ENCODE data around the gene APOO.
"Not testable (repeated sequence)": the region's sequence is repeated elsewhere in the genome, so short reads cannot be mapped to it uniquely, and the experiment has no call there.

Gene APOO

DNA sequence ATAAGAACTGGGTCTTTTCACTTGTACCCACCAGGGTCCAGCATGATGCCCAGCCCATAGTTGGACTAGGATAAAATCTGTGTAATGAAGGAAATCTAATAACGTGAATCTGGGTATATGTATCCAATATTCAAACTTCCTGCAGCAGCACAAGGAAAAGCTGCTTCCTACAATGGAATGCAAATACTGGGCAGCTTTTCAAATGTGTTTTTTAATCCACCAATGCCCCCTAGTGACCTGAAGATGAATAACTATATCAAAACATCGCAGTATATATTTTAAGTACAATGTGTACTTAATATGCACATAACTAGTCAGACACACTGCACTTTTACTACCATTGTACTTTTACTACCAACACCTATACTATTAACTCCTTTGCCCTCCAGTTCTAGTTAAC lies 5.3 kb downstream of the APOO start:
- DNase-seq (ENCODE audit: low spot score): peak; percentile 19

DNA sequence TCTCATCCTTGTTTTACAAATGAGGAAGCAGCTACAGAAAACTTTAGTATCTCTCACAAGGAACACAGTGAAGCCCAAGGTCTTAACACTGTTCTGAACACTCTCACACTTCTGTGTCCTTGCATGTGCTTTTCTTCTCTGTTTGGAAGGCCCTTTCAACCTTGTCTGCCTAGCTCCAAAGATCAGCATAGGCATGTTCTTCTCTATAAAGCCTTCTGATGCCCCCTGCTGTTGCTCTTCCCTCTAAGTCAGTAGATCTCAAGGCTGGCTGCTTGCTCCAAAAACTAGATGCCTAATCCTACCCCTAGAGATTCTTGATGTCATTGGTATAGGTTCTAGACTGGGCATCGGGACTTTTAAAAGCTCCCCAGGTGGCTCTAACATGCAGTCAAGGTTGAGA lies 5.9 kb downstream of the APOO start:
- peak; percentile 50 for DNase-seq (ENCODE audit: low spot score)

DNA sequence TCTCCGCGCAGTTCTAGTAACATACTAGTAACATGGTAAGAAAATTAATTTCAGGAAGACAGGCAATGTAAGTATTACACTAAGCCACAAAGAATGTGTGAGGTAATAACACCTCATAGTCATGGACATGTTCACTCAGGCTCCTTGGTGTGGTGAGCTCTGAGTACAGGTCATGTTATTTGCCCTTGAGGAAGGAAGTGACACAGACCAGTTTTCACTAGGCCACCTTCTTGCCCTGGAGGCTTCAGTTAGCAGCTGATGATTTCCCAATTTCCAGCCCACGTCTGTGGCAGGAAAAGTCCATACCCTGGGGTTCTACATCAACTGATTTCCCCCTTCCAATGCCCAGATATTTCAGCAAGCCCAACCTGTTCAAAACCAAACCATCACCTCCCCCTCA lies 6.7 kb downstream of the APOO start:
- DNase-seq (ENCODE audit: low spot score): no peak

DNA sequence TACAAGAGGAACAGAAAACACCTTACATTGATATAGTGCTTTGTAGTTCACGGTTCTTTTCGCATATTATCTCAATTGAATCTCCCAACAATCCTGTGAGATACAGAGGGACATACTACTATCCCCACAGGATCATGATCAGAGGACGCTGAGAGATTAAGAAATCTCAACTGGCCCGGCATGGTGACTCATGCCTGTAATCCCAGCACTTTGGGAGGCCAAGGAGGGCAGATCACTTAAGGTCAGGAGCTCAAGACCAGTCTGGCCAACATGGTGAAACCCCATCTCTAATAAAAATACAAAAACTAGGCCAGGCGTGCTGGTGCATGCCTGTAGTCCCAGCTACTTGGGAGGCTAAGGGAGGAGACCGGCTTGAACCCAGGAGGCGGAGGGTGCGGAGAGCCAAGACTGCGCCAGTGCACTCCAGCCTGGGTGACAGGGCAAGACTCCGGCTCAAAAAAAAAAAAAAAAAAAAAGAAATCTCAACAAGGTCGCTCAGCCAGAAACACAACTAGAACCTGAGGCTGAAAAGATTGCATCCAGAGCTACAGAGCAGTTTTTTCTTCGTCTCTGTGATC lies 7.4 kb downstream of the APOO start:
- DNase-seq (ENCODE audit: low spot score): no peak

DNA sequence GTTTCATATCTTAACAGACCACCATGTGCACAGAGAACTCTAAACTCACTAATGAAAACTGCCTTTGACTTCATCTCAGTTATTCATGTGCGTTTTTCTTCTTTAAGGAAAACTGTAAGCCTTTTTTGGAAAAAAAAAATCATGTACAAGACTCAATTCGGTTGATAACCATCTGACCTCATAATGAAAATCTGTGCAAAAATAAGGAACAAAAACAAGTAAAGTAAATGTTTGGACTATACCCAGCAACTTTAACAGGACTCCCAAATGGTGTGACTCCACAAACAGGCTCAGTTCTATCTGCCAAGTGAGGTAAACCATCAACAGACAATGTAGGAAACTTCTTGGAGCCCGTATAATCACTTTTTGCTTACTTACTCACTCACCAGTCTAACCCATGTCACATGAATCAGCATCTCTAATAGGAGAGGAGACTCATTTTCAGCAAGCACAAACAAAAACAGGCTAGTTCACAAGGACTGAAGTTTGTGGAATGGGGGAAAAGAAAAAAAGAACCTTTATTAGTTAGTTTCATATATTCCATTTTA lies 9.3 kb downstream of the APOO start:
- no peak for DNase-seq (ENCODE audit: low spot score)

DNA sequence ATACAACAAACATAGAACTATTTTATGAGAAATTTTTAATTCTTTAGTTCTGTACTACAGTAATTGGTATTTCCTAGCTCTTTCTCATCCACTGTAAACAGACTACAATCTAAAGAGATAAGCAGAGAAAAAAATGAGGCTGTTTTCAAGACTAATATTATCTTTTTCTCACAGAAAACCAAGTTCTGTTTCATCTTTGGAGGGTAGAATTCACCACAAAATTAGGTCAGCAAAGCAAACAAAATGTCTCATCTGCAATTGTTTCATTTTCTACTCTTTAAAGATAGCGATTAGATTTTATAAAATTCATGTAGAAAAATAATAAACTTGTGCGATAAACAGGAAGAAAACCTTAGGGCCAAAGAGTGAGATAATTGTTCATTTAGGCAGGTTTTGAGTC lies 10.8 kb downstream of the APOO start:
- DNase-seq (ENCODE audit: low spot score): no peak

DNA sequence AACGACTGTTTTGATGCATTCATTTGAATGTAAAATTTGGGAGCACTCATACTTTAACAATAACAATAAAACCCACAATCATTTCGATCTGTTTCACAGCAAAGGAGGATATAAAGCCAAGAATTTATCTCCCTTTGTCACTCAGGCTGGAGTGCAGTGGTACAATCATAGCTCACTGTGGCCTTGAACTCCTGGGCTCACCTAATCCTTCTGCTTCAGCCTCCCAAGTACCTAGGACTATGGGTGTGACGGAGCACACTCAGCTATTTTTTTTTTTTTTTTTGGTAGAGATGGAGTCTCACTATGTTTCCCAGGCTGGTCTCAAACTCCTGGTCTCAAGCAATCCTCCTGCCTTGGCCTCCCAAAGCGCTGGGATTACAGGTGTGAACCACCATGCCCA lies 11.2 kb downstream of the APOO start:
- DNase-seq (ENCODE audit: low spot score): not testable (repeated sequence)

DNA sequence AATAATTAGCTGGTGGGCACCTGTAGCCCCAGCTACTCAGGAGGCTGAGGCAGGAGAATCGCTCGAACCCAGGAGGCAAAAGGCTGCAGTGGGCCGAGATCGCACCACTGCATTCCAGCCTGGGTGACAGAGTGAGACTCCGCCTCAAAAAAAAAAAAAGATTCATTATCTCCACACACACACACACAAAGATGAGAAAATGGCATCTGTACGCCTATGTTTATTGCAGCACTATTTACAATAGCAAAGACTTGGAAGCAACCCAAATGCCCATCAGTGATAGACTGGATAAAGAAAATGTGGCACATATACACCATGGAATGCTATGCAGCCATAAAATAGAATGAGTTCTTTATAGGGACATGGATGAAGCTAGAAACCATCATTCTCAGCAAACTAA lies 12.7 kb downstream of the APOO start:
- not testable (repeated sequence) for DNase-seq (ENCODE audit: low spot score)

DNA sequence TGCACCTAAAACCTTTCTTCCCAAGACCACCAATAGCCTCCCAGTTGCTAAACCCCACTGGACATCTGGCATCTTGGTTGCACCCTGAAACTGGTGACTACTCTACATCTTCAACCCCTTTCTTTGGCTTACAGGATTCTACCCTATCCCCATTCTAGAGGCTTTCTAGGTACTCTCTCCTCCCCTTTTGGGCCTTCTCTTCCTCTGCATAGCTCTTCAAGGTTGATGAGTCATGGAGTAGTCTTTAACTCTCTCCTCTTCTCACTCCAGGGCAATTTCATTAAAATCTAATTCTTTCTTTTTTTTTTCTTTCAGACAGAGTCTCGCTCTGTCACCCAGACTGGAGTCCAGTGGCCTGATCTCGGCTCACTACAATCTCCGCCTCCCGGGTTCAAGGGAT lies 16.8 kb downstream of the APOO start:
- DNase-seq (ENCODE audit: low spot score): no peak

DNA sequence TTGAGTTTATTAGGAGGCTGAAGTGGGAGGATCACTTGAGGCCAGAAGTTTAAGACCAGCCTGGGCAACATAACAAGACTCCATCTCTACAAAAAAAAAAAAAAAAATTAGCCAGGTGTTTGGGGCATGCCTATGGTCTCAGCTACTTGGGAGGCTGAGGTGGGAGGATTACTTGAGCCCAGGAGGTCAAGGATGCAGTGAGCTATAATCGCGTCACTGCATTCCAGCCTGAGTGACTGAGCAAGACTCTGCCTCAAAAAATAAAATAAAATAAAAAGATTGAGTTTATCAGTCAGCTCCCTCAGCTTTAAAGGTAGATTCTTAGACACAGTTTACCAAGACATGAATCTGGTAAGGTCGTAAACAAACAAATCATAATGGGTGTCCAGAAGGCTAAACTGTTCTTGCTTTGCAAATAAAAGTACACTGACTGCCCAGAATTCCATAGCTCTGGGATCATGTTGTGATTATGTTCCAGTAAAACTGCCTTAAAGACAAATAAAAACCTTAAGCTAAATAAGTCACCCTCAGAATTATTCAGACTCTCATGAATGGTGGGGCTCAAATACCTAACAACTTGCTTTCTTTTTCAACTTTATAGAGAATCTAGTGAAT lies 18.7 kb downstream of the APOO start:
- no peak for DNase-seq (ENCODE audit: low spot score)

DNA sequence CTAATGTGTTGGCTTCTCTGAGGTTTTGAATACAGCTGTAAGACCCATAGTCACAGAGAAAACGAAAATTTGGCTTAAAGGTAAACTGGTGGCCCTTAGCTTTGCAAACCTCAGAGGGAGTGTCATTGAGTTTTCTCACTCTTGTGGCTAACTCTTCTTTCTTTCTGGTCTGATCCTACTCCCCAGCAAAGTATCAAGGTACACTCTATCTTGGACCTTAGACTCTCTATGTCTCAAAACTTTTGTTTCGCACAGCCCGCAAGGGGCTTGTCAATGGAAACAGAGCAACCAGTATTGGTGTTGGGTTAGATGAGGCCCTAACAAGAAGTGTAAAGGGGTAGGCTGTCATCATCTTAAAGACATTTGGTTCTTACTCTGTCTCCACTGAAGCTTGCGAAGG lies 19.8 kb downstream of the APOO start:
- no peak for DNase-seq (ENCODE audit: low spot score)

DNA sequence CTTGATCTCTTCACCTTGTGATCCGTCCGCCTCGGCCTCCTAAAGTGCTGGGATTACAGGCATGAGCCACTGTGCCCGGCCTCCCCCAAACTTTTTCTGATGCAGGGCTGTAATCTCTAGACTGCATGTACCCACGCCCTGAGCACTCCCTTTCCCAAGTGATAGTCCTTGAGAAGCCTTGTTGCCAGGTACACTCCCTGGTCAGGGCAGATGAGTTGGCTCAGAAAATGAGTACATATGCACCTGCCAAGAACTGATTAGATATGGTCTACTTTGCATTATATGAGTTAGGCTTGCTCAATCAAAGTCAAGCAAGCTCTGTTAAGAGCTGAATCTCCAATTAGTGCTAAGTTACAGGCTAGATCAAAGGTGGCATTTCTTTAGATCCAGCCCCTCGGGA lies 20.3 kb downstream of the APOO start:
- no peak for DNase-seq (ENCODE audit: low spot score)

DNA sequence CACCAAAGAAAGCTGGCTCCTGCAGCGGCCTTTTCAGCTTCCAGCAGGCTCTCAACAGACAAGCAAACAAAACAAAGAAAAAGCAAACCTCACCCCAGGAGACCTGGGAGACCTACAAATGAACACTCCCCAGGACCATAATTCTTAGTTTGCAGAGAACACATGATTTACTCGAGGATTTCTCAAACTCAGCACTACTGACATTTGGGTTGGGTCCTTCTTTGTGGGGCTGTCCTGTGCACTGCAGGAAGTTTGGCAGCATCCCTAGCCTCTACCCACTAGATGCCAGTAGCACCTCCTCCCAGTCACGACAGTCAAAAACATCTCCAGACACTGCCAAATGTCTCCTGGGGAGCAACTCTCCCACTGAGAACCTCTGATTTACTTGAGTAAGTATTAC lies 21.9 kb downstream of the APOO start:
- DNase-seq (ENCODE audit: low spot score): no peak

DNA sequence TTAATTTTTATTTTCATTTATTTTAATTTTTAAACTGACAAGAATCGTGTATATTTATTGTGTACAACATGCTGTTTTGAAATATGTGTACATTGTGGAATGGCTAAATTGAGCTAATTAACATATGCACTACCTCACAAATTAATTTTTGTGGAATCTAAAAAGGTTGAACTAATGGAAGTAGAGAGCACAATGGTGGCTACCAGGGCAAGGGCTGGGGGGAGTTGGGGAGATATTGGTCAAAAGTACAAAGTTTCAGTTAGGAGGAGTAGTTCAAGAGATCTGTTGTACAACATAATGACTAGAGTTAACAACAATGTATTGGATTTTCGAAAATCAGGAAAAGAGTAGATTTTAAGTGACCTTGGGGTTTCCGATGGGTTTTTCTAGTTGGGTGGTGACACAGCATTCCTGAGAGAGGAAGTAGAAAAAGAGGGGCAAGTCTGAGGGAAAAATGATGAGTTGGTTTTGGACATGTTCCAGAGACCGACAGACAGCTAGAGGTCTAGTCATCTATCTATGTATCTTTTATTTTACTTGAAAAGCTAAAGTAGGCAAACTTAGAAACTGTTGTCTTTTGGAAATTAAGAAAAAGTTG lies 23.2 kb downstream of the APOO start:
- DNase-seq (ENCODE audit: low spot score): no peak

DNA sequence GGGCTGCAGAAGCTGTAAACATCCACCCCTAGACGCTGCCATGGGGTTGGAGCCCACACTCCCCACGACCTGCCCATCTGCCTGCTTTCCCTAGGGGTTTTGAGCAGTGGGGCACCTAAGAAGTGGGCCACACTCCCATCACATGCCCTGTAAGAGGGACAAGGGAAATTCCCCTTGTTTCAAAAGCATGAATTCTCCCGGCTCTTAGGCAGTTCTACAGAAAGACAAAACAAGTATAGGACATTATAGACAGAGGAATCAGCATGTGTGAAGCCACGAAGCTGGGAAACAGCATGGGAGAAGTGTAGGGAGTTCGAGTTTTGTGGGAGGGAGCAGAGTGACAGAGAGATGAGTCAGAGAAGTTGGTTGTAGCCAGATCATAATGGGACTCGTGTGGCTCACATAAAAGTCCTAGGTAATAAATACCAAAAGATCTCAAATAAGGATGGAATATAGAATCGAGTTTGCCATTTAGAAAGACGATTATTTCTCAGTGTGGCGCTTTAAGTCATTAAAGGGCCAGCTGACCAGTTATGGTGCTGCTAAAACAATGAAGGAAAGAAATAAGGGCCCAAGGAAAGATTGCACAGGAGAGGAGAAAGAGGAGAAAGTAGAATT lies 23.9 kb downstream of the APOO start:
- no peak for DNase-seq (ENCODE audit: low spot score)

DNA sequence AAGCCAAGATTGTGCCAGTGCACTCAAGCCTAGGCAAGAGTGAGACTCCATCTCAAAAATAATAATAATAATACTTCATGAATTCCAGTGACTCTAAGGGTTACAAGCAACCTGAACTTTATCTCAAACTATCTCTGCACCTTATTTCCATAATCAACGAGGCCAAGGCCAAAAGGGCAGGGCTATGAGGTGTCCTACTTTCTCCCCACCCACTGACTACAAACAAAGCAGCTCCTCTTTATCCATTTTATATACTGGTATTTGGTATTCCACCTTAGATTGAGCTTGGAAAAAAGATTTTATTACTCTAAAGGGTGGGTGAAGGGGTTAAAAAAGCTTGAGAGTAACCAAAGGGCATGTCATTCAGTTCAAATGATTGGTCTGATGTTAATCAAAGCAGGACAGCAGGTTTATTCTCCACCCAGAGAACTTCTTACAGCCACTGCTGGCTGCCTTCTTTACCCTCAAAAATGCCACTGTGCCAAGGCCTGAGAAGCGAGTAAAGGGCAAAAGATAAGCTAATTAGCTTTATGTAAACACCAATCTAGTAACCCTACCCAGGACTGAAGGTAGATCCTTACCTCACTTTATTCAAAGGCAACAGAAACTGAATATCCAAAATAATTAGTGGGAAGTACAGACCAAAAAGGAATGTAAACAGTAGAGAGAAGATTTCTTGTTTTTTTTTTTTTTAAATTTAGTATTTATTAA lies 28.2 kb downstream of the APOO start:
- DNase-seq (ENCODE audit: low spot score): no peak

DNA sequence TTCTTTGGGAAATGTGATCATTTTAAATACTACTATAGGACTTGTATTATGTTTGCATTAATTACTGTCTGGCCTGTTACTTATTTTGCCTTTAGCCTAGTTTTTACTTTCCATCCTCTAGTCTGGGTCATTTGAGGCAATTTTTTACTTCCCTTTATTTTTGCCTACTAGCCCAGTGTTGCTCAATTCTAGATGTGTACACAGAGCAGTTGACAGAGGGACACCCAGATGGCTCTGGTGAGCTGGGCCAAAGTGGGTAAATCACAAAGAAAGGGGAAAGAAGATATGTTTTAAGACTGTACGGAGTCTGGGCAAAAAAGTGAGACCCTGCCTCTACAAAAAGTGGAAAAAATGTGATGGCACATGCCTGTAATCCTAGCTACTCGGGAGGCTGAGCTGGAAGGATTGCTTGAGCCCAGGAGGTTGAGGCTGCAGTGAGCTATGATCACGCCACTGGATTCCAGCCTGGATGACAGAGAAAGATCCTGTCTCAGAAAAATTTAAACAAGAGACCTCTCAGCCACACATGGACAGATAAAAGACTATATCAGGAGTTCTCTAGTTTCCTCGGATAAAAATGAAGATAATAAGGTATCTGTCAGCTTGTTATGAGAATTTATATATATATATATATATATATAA lies 35.7 kb downstream of the APOO start:
- no peak for DNase-seq (ENCODE audit: low spot score)

DNA sequence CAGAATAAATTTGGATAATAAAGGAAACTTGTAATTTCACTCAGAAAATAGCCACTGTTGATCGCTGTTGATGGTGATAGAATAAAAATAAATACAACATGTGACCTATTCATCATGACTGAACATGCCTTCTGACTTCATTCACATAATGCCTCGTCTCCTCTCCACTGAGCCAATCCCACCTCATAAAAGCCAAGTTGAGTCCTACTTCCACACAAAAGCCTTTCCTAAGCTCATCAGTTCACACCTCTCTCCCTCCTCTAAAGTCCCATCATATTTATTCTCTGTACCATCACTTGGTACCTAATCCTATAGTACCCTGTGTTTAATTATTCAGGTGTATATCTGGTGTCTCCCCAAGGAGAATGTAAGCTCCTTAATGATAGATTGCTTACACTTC lies 37.7 kb downstream of the APOO start:
- no peak for DNase-seq (ENCODE audit: low spot score)

DNA sequence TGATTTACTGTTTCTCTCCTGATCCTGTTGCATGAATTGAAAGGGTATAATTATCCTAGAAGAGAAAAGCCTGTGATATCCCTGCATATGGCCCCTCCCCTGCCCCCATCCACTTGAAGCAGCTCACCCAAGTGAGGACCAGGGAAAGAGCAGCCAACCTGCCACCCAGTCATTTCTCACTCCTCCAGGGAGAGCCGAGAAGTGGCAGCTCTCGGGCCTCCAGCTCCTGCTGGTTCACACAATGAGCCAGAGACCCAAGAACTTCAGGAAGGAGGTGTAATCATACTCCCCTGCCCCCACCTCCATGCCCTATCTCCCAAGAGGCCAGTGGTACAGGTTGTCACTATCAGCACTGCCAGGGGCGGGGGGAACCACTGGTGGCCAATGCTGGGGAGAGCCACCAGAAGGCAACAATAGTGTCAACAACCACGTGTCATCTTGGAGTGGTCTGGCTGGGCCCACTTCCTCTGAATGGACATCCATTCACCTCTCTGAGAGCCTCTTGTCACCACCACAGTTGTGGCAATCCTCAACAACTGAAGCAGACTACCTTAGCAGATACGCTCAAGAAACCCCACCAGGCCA lies 42.9 kb downstream of the APOO start:
- no peak for DNase-seq (ENCODE audit: low spot score)

DNA sequence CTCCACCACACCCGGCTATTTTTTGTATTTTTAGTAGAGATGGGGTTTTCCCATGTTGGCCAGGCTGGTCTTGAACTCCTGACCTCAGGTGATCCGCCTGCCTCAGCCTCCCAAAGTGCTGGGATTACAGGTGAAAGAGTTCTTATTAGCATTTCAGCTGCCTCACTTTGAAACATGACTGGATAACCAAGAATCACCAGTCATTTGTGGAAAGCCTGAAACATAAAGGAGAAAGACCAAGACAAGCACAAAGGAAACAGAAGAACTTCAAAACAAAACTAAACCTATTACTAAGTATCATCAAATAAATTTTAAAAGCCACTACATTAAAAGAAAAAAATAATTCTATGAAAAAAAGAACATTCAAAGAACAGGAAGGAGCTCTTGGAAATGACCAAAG lies 45.8 kb downstream of the APOO start:
- DNase-seq (ENCODE audit: low spot score): not testable (repeated sequence)

DNA sequence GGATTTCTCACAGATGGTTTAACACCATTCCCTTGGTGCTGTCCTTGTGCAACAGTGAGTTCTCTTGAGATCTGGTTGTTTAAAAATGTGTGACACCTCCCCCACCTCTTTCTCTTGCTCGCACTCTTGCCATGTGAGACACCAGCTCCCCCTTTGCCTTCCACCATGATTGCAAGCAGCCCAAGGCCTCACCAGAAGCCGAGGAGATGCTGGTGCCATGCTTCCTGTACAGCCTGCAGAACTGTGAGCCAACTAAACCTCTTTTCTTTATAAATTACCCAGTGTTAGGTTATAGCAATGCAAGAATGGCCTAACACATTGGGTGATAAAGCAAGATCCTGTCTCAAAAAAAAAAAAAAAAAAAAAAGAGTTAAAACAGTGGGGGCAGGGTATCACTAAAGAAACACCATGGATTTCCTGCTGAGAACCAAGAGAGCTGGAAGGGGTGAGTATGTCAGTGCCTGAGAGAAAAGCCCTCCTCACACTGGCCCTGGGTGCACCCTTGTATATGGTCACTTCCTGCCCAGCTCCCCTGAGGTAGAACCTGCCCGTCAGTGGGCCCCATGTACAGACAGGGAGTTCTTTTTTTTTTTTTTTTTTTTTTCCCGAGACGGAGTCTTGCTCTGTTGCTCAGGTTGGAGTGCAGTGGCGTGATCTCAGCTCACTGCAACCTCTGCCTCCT lies 46.4 kb downstream of the APOO start:
- no peak for DNase-seq (ENCODE audit: low spot score)

All from CD4-positive, alpha-beta T cell treated with Interleukin-6 at 100 ng/mL for 8 hours (primary cell).